ENCODE results near the gene CDH15.

Gene CDH15

GRCh38 chr16:89136931-89137330 lies 34.6 kb upstream of the CDH15 start:
- Mint-ChIP-seq H3K36me3 (peaks cover 46% of the 10 kb centered on the region), H3K27me3 (no peaks in the 10 kb centered on the region), H3K9me3 (no peaks in the 10 kb centered on the region), H3K4me3 (no peak overlapping the region), H3K27ac (peak overlapping the region; percentile 32), H3K4me1 (no peaks in the 10 kb centered on the region)
- ATAC-seq, result no peak

DNA sequence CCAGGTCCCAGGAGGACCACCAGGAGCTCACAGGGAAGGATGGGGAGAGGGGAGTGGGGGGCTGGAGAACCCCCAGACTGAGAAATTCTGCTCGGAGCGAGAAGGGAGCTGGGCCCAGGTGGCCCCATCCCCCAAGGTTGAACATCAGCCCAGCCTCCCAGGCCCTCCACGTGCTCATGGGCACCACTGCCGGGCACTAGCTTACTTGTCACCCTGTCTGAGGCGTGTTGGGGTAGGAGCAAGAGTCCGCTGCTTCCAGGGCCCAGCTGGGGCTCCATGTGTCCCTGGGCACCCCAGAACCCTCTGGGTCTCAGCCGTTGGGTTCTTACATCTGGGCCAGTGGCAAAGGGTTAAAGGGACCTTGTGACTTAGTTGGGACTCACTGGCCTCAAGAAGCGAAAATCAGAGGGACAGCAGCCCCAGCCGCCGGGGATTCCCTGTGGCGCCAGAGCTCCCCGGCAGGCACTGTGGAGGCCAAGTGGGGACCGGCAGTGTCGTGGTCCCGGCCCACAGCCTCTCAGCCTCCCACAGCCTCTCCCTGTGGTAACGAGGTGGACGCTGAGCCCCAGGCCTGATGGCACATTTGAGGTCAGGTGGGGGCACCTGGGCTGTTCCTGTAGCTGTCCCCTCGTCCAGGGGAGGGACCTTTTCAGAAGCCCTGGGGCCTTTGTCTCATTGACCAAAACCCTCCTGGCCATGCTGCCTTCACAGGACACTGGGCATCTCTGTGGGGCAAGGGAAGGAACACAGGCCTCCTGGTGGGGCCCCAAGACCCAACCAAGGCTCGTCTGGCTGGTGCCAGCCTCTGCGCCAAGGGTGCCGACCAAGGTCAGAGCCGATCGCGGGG lies 33.7 kb upstream of the CDH15 start:
- Mint-ChIP-seq H3K4me1 (no peaks in the 10 kb centered on the region), H3K27ac (no peak overlapping the region), H3K36me3 (peaks cover 48% of the 10 kb centered on the region), H3K27me3 (no peaks in the 10 kb centered on the region), H3K9me3 (no peaks in the 10 kb centered on the region), H3K4me3 (no peak overlapping the region)
- no peak for ATAC-seq

- Mint-ChIP-seq H3K9me3 (no peaks in the 10 kb centered on the region), H3K27ac (no peak overlapping the region), H3K27me3 (no peaks in the 10 kb centered on the region), H3K4me1 (no peaks in the 10 kb centered on the region), H3K4me3 (no peak overlapping the region), H3K36me3 (peaks cover 47% of the 10 kb centered on the region)
- no peak for ATAC-seq
These were observed 33.1 kb upstream of the CDH15 start for GRCh38 chr16:89138513-89138795.

DNA sequence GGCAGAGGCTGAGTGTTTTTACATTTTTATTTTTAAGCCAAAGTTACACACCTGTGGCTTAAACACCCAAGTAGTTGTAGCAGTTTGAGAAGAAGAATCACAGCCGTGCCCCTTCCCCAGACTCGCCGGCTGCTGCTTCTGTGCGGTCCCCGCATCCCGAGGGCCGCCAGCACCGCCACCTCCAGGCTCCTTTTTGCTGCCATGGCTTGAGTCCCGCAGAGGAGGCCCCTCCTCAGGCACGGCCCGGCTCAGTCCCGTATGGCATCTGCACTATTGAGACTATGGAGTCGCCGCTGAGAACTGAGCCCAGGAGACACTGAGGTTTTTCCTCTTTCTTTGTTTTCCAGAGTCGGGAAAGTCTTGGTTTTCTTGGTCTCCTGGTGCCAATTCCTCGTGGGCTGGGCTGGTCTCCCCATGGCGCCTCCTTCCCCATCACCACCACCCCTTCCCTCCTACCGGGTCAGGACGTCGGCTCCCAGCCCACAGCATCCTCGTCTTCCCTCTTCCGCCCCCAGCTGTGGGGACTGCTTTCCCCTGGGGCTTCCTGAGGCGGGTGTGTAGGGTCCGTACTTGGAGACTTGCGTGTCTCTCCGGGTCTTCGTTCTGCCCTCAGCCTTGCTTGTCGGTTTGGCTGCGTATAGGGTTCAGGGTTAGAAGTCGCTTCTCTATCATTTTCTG lies 32.6 kb upstream of the CDH15 start:
- no peaks in the 10 kb centered on the region for H3K4me1 Mint-ChIP-seq
- H3K9me3 Mint-ChIP-seq, result no peaks in the 10 kb centered on the region
- no peak overlapping the region for H3K4me3 Mint-ChIP-seq
- H3K27me3 Mint-ChIP-seq, result no peaks in the 10 kb centered on the region
- no peak overlapping the region for H3K27ac Mint-ChIP-seq
- ATAC-seq, result no peak
- peaks cover 46% of the 10 kb centered on the region for H3K36me3 Mint-ChIP-seq

- ATAC-seq, result no peak
- Mint-ChIP-seq H3K4me1 (no peaks in the 10 kb centered on the region), H3K9me3 (no peaks in the 10 kb centered on the region), H3K27ac (no peak overlapping the region), H3K36me3 (peaks cover 39% of the 10 kb centered on the region), H3K4me3 (no peak overlapping the region), H3K27me3 (no peaks in the 10 kb centered on the region)
These were observed 31.6 kb upstream of the CDH15 start for GRCh38 chr16:89139907-89140361.

DNA sequence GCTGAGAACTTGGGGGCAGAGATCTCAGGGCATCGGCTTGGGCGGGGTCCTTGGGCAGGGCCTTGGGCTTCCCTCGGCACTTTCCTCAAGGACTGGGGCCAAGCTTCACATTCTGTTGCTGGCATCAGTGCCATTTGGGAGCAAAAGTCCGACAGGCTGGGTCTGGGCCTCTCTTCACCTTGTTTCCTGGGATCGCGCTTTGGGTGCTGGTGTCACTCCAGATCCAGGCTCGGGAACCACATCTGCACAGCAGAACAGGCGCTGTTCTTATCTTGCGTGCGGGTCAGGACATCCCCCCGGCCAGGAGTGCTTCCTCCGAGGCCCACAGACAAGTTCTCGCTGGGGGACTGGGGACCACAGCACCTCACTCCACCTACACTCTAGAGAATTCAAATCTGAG lies 31.1 kb upstream of the CDH15 start:
- Mint-ChIP-seq H3K9me3 (no peaks in the 10 kb centered on the region), H3K27ac (no peak overlapping the region), H3K4me1 (no peaks in the 10 kb centered on the region), H3K36me3 (peaks cover 37% of the 10 kb centered on the region), H3K4me3 (no peak overlapping the region), H3K27me3 (no peaks in the 10 kb centered on the region)
- no peak for ATAC-seq

DNA sequence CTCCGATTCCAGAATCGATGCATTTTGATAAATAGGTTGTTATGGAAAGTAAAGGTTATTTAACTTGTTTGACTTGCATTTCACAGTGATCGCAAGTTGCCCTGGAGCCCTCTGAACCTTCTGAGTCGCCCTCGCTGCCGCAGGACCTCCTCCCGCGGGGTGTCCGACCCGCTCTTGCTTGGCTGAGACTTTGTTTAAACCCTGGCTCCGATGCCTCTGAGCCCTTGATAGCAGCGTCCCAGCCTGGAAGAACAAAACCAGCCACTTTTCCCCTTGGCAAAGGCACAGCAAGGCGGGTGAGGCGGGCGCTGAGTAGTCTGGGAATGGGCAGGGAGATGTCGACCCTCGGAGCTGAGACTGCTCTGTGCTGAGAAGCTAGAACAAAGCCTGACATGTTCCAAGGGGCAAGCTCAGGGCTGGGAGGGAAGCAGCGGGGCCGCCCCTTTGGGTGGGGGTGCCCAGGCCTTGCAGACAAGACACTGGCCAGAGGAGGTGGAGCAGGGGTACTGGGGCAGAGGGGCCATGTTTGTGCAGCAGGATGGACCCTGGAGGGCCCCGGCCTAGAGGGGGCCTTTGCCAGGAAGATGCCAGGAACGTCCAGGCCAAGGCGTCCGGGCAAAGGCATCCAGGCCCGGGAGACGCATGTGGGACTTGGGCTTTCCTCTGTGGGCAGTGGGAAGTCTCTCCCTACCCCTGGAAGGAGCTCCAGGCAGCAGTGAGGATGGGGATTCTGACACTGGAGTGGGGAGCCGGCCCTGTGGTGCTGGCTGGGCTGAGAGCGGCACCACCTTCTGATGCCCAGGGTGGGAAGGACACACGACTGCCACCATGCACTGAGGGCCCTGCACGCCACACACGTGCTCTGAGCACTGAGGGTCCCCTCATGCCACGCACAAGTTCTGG lies 30.3 kb upstream of the CDH15 start:
- Mint-ChIP-seq H3K9me3 (no peaks in the 10 kb centered on the region), H3K36me3 (peaks cover 30% of the 10 kb centered on the region), H3K27me3 (no peaks in the 10 kb centered on the region), H3K4me1 (no peaks in the 10 kb centered on the region), H3K4me3 (no peak overlapping the region), H3K27ac (no peak overlapping the region)
- ATAC-seq, result no peak

- Mint-ChIP-seq H3K27me3 (no peaks in the 10 kb centered on the region), H3K4me3 (no peak overlapping the region), H3K36me3 (peaks cover 33% of the 10 kb centered on the region), H3K4me1 (no peaks in the 10 kb centered on the region), H3K9me3 (no peaks in the 10 kb centered on the region), H3K27ac (no peak overlapping the region)
- ATAC-seq, result no peak
These were observed 29.7 kb upstream of the CDH15 start for GRCh38 chr16:89141884-89142267.

- ATAC-seq, result no peak
- no peak overlapping the region for H3K27ac Mint-ChIP-seq
- no peaks in the 10 kb centered on the region for H3K9me3 Mint-ChIP-seq
- no peaks in the 10 kb centered on the region for H3K4me1 Mint-ChIP-seq
- H3K36me3 Mint-ChIP-seq, result peaks cover 33% of the 10 kb centered on the region
- H3K27me3 Mint-ChIP-seq, result no peaks in the 10 kb centered on the region
- H3K4me3 Mint-ChIP-seq, result no peak overlapping the region
These were observed 28.9 kb upstream of the CDH15 start for GRCh38 chr16:89142474-89143195.

DNA sequence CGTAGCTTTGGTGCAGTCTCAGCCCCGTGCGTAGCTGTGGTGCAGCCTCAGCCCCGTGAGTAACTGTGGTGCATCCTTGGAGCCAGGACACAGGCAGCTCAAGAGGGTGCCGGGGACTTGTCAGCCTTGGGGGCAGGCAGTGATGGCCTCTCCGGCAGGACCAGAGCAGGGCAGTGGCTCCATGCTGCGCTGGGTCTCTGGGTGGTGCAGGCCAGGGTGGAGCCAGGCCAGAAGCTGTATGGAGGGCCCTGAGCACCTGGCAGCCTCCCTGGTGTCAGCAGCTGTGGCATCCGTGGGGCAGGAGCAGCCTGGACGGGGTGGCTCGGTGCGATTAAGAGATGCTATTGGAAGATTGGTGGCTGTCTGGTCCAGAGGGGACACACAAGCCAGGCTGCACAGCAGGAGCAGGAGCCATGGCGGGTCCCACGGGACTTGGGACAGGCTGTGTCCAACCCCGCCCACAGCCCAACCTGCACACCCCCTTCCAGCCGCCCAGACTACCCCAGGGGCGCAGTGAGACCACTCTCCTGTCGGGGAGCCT lies 28.3 kb upstream of the CDH15 start:
- Mint-ChIP-seq H3K4me1 (no peaks in the 10 kb centered on the region), H3K27me3 (no peaks in the 10 kb centered on the region), H3K36me3 (peaks cover 40% of the 10 kb centered on the region), H3K9me3 (no peaks in the 10 kb centered on the region), H3K4me3 (no peak overlapping the region), H3K27ac (no peak overlapping the region)
- no peak for ATAC-seq

GRCh38 chr16:89143911-89144675 lies 27.5 kb upstream of the CDH15 start:
- Mint-ChIP-seq H3K9me3 (peaks cover 5% of the 10 kb centered on the region), H3K4me1 (no peaks in the 10 kb centered on the region), H3K4me3 (no peak overlapping the region), H3K27me3 (no peaks in the 10 kb centered on the region), H3K27ac (no peak overlapping the region), H3K36me3 (peaks cover 48% of the 10 kb centered on the region)
- ATAC-seq, result no peak

DNA sequence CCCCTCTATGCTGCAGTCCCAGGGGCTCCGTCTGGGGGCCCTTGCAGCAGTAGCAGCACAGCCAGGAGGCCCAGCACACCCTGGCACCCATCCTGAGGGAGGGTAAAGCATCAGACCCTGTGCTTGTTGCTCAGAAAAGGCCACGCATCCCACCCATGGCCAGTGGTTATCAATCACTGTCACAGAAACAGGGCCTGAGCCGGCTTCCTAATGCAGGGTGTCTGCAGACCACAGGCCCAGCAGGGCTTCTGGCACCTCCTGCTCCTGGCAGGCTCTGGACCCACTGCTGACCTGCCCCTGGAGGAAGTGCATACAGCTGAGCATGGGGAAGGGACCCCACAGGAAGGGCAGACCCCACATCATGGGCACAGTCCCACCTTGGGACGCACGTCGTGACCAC lies 26.9 kb upstream of the CDH15 start:
- H3K9me3 Mint-ChIP-seq, result peaks cover 10% of the 10 kb centered on the region
- ATAC-seq, result no peak
- H3K4me1 Mint-ChIP-seq, result no peaks in the 10 kb centered on the region
- no peak overlapping the region for H3K4me3 Mint-ChIP-seq
- H3K36me3 Mint-ChIP-seq, result peaks cover 54% of the 10 kb centered on the region
- no peaks in the 10 kb centered on the region for H3K27me3 Mint-ChIP-seq
- no peak overlapping the region for H3K27ac Mint-ChIP-seq

- H3K4me1 Mint-ChIP-seq, result no peaks in the 10 kb centered on the region
- no peak for ATAC-seq
- H3K27me3 Mint-ChIP-seq, result no peaks in the 10 kb centered on the region
- H3K36me3 Mint-ChIP-seq, result peaks cover 58% of the 10 kb centered on the region
- no peak overlapping the region for H3K4me3 Mint-ChIP-seq
- H3K27ac Mint-ChIP-seq, result no peak overlapping the region
- H3K9me3 Mint-ChIP-seq, result peaks cover 10% of the 10 kb centered on the region
These were observed 26.0 kb upstream of the CDH15 start for GRCh38 chr16:89145406-89146161.
